Measurements from ENCODE around the gene PPARA.

PPARA gene

GRCh38 chr22:46122511-46122971, 27.8 kb upstream of the PPARA start:
- Histone ChIP-seq H3K4me1 (peaks cover 29 to 70% (median 58%) of the 10 kb centered on the region in 10 experiments), H3K27ac (peak overlapping the region in 4 of 11 experiments; percentile 30 to 55 (median 42); a peak in 6 of 22 replicates), H3K4me2 (peak overlapping the region; percentile 58 to 80 (median 66)), H3K27me3 (no peaks in the 10 kb centered on the region), H4K20me1 (no peaks in the 10 kb centered on the region), H3K4me3 (no peak overlapping the region), H3K36me3 (no peaks in the 10 kb centered on the region), H3K9me3 (replicated peaks in 1 of 11) (no peaks in the 10 kb centered on the region), H3K9ac (peak overlapping the region in 4 of 11 experiments; percentile 39 to 59 (median 44); a peak in 5 of 22 replicates)
- no peak for TF ChIP-seq Cebpa-rat (IDR thresholded peaks at IDR 0.05)

GRCh38 chr22:46122980-46123693, 27.2 kb upstream of the PPARA start:
- Histone ChIP-seq H3K27me3 (no peaks in the 10 kb centered on the region), H3K9me3 (replicated peaks in 1 of 11) (no peaks in the 10 kb centered on the region), H3K4me2 (peak overlapping the region; percentile 58 to 80 (median 66)), H3K9ac (peak overlapping the region in 4 of 11 experiments; percentile 39 to 59 (median 44); a peak in 5 of 22 replicates), H3K4me3 (no peak overlapping the region), H3K36me3 (no peaks in the 10 kb centered on the region), H3K4me1 (peaks cover 25 to 69% (median 57%) of the 10 kb centered on the region in 10 experiments), H4K20me1 (no peaks in the 10 kb centered on the region), H3K27ac (peak overlapping the region in 4 of 11 experiments; percentile 30 to 55 (median 42); a peak in 5 of 22 replicates)
- no peak for TF ChIP-seq Cebpa-rat (IDR thresholded peaks at IDR 0.05)

GRCh38 chr22:46123694-46124382, 26.5 kb upstream of the PPARA start:
- H3K9me3 ChIP-seq (replicated peaks in 1 of 11) = no peaks in the 10 kb centered on the region
- no peak overlapping the region for H3K4me3 ChIP-seq
- H3K27ac ChIP-seq = peak overlapping the region in 2 of 11 experiments; percentile 28 to 43; a peak in 2 of 22 replicates
- TF ChIP-seq Cebpa-rat (IDR thresholded peaks at IDR 0.05) = no peak
- H3K4me1 ChIP-seq = peaks cover 25 to 69% (median 57%) of the 10 kb centered on the region in 10 experiments
- no peaks in the 10 kb centered on the region for H3K36me3 ChIP-seq
- no peaks in the 10 kb centered on the region for H3K27me3 ChIP-seq
- peak overlapping the region in 9 of 11 experiments; percentile 58 to 76 (median 66); a peak in 15 of 22 replicates for H3K4me2 ChIP-seq
- H4K20me1 ChIP-seq = no peaks in the 10 kb centered on the region
- H3K9ac ChIP-seq = peak overlapping the region in 1 of 11 experiments; percentile 24; a peak in 1 of 22 replicates

GRCh38 chr22:46124383-46125144, 25.8 kb upstream of the PPARA start:
- TF ChIP-seq Cebpa-rat (IDR thresholded peaks at IDR 0.05) = no peak
- H3K36me3 ChIP-seq = no peaks in the 10 kb centered on the region
- H3K4me1 ChIP-seq = peaks cover 25 to 69% (median 57%) of the 10 kb centered on the region in 10 experiments
- H3K4me2 ChIP-seq = no peak overlapping the region; a peak in 1 of 22 replicates
- no peak overlapping the region for H3K27ac ChIP-seq
- H4K20me1 ChIP-seq = no peaks in the 10 kb centered on the region
- no peak overlapping the region for H3K9ac ChIP-seq
- H3K27me3 ChIP-seq = no peaks in the 10 kb centered on the region
- no peaks in the 10 kb centered on the region for H3K9me3 ChIP-seq (replicated peaks in 1 of 11)
- no peak overlapping the region for H3K4me3 ChIP-seq

- no peak overlapping the region for H3K4me2 ChIP-seq
- peaks cover 29 to 69% (median 58%) of the 10 kb centered on the region in 10 experiments for H3K4me1 ChIP-seq
- no peaks in the 10 kb centered on the region for H3K36me3 ChIP-seq
- H3K4me3 ChIP-seq = no peak overlapping the region
- no peaks in the 10 kb centered on the region for H4K20me1 ChIP-seq
- H3K27me3 ChIP-seq = no peaks in the 10 kb centered on the region
- H3K9ac ChIP-seq = no peak overlapping the region
- H3K27ac ChIP-seq = no peak overlapping the region
- TF ChIP-seq Cebpa-rat (IDR thresholded peaks at IDR 0.05) = no peak
- no peaks in the 10 kb centered on the region for H3K9me3 ChIP-seq (replicated peaks in 1 of 11)
These were observed 25.0 kb upstream of the PPARA start for GRCh38 chr22:46125311-46125710.

GRCh38 chr22:46125816-46126765, 24.2 kb upstream of the PPARA start:
- no peak for TF ChIP-seq Cebpa-rat (IDR thresholded peaks at IDR 0.05)
- no peak overlapping the region for H3K4me2 ChIP-seq
- no peak overlapping the region for H3K4me3 ChIP-seq
- H3K27me3 ChIP-seq = no peaks in the 10 kb centered on the region
- H3K36me3 ChIP-seq = no peaks in the 10 kb centered on the region
- no peaks in the 10 kb centered on the region for H4K20me1 ChIP-seq
- H3K4me1 ChIP-seq = peaks cover 37 to 69% (median 58%) of the 10 kb centered on the region in 10 experiments
- no peaks in the 10 kb centered on the region for H3K9me3 ChIP-seq (replicated peaks in 1 of 11)
- H3K9ac ChIP-seq = no peak overlapping the region
- H3K27ac ChIP-seq = no peak overlapping the region

GRCh38 chr22:46126853-46127385, 23.4 kb upstream of the PPARA start:
- Histone ChIP-seq H3K4me2 (peak overlapping the region in 1 of 11 experiments; percentile 3; a peak in 2 of 22 replicates), H3K27me3 (no peaks in the 10 kb centered on the region), H3K9me3 (replicated peaks in 1 of 11) (no peaks in the 10 kb centered on the region), H4K20me1 (no peaks in the 10 kb centered on the region), H3K4me1 (peaks cover 40 to 66% (median 56%) of the 10 kb centered on the region in 10 experiments), H3K36me3 (no peaks in the 10 kb centered on the region), H3K4me3 (no peak overlapping the region), H3K27ac (peak overlapping the region in 1 of 11 experiments; percentile 25; a peak in 1 of 22 replicates), H3K9ac (no peak overlapping the region)
- no peak for TF ChIP-seq Cebpa-rat (IDR thresholded peaks at IDR 0.05)

- H3K9me3 ChIP-seq (replicated peaks in 1 of 11) = no peaks in the 10 kb centered on the region
- no peaks in the 10 kb centered on the region for H3K36me3 ChIP-seq
- H4K20me1 ChIP-seq = no peaks in the 10 kb centered on the region
- H3K27ac ChIP-seq = peak overlapping the region in 2 of 11 experiments; percentile 1 to 25; a peak in 1 of 22 replicates
- no peaks in the 10 kb centered on the region for H3K27me3 ChIP-seq
- H3K4me3 ChIP-seq = no peak overlapping the region
- H3K9ac ChIP-seq = peak overlapping the region in 1 of 11 experiments; percentile 8; a peak in 1 of 22 replicates
- TF ChIP-seq Cebpa-rat (IDR thresholded peaks at IDR 0.05) = no peak
- H3K4me2 ChIP-seq = peak overlapping the region in 4 of 11 experiments; percentile 3 to 97 (median 92); a peak in 5 of 22 replicates
- H3K4me1 ChIP-seq = peaks cover 39 to 60% (median 54%) of the 10 kb centered on the region in 10 experiments
These were observed 22.8 kb upstream of the PPARA start for GRCh38 chr22:46127556-46127955.

Measured in BLaER1 treated with 17β-estradiol and CSF1 and Interleukin-3, amounts not matched to agents 10 nM and 100 nM (cell line).